Thyroid gland (tissue), 4 donors: ENCODE data around the gene IFNL2.

Experiments used
- POLR2A ChIP-seq, 2 donors: fragments of 450-650 bp; IDR thresholded peaks; one replicate each; pipeline ENCODE4 v1.6.1; 2017; ENCODE audit warnings: antibody characterized with exemption in 2 of 2, mild to moderate bottlenecking in 2 of 2, moderate library complexity in 1 of 2
- TF ChIP-seq, protein P1 (sequence below), 6 experiments: fragments of 200-600 bp in 3 of 6; fragments of 450-650 bp in 3 of 6; sonication (generic) in 3 of 6; IDR thresholded peaks; one replicate each; pipeline ENCODE4 v1.5.1; 2016 to 2019; ENCODE audit warnings: antibody characterized with exemption in 6 of 6, mild to moderate bottlenecking in 2 of 6, inconsistent platforms in 1 of 6, moderate library complexity in 1 of 6

DNA sequence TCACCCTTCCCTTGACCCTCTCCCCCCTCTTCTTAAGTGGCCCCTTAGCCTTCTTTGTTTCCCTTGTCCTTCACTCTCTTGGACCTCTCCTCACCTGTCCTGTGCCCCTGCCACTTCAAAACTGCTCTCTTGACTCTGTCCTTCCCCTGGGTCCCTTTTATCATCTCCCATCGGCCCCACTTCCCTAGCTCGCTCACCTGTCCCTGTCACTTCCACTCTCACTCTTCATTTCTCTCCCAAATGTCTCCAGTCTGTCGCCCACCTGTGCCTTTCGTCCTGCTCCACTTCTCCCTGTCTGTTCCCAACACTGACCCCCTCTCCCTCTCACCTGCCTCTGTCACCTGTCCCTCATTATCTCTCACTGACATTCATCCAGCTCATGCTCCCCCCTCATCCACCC is 28.7 kb downstream of the IFNL2 start:
- no peak for TF ChIP-seq POLR2A (IDR thresholded peaks at IDR 0.05)
- TF ChIP-seq, protein P1, sequence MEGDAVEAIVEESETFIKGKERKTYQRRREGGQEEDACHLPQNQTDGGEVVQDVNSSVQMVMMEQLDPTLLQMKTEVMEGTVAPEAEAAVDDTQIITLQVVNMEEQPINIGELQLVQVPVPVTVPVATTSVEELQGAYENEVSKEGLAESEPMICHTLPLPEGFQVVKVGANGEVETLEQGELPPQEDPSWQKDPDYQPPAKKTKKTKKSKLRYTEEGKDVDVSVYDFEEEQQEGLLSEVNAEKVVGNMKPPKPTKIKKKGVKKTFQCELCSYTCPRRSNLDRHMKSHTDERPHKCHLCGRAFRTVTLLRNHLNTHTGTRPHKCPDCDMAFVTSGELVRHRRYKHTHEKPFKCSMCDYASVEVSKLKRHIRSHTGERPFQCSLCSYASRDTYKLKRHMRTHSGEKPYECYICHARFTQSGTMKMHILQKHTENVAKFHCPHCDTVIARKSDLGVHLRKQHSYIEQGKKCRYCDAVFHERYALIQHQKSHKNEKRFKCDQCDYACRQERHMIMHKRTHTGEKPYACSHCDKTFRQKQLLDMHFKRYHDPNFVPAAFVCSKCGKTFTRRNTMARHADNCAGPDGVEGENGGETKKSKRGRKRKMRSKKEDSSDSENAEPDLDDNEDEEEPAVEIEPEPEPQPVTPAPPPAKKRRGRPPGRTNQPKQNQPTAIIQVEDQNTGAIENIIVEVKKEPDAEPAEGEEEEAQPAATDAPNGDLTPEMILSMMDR (IDR thresholded peaks at IDR 0.05): no peak
